ENCODE measurements around the gene ATP4B.

DNA sequence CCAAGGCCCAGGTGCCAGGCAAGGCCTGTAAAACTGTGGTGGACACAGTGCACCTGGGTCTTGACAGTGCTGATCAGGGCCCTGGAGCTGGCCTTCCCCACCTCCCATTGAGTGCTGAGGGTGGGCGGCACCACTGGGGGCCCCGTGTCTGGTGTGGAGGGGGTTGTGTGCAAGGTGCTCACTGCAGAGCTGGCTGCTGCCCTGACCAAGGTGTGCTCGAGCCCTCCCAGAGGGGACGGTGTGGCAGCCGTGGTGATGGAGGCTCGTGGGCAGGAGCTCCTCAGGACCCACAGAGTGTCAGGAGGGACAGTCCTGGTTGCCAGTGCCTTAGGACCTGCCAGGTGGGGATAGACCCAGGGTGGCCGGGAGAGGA is 23.0 kb downstream of the ATP4B start:
- TF ChIP-seq EGR1 (IDR thresholded peaks at IDR 0.05; ENCODE audit: borderline replicate concordance, low read depth, low read length) (no peak), POLR2A (IDR thresholded peaks at IDR 0.05; ENCODE audit: control extremely low read depth in 1 of 2, low read depth in 2 of 2, low read length in 2 of 2) (no peak), PHF8 (conservative IDR thresholded peaks at IDR 0.05; ENCODE audit: low read depth, low read length) (no peak), KDM1A (IDR thresholded peaks at IDR 0.05; ENCODE audit: borderline replicate concordance, low read length) (no peak), GABPA (IDR thresholded peaks at IDR 0.05; ENCODE audit: borderline replicate concordance, insufficient read depth, low read length) (no peak), YY1 (IDR thresholded peaks at IDR 0.05; ENCODE audit: low read depth, low read length) (no peak), POU5F1 (IDR thresholded peaks at IDR 0.05; ENCODE audit: low read depth, low read length) (no peak), SRF (IDR thresholded peaks at IDR 0.05; ENCODE audit: low read depth, low read length) (no peak), JUN (IDR thresholded peaks at IDR 0.05; ENCODE audit: low read depth, low read length) (no peak), EP300 (IDR thresholded peaks at IDR 0.05; ENCODE audit: borderline replicate concordance in 1 of 2, low read depth in 2 of 2, low read length in 2 of 2) (no peak)
- TF ChIP-seq, protein P1, sequence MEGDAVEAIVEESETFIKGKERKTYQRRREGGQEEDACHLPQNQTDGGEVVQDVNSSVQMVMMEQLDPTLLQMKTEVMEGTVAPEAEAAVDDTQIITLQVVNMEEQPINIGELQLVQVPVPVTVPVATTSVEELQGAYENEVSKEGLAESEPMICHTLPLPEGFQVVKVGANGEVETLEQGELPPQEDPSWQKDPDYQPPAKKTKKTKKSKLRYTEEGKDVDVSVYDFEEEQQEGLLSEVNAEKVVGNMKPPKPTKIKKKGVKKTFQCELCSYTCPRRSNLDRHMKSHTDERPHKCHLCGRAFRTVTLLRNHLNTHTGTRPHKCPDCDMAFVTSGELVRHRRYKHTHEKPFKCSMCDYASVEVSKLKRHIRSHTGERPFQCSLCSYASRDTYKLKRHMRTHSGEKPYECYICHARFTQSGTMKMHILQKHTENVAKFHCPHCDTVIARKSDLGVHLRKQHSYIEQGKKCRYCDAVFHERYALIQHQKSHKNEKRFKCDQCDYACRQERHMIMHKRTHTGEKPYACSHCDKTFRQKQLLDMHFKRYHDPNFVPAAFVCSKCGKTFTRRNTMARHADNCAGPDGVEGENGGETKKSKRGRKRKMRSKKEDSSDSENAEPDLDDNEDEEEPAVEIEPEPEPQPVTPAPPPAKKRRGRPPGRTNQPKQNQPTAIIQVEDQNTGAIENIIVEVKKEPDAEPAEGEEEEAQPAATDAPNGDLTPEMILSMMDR (IDR thresholded peaks at IDR 0.05; ENCODE audit: control extremely low read depth in 1 of 3, insufficient read depth in 1 of 3, low read depth in 1 of 3, low read length in 3 of 3): no peak
- TF ChIP-seq, protein P2, sequence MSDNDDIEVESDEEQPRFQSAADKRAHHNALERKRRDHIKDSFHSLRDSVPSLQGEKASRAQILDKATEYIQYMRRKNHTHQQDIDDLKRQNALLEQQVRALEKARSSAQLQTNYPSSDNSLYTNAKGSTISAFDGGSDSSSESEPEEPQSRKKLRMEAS (IDR thresholded peaks at IDR 0.05): no peak

Measured in H1 (cell line).